WTC11 (cell line): ENCODE measurements around the gene TGM1. TPM values are rescaled to one million over a fixed set of nuclear protein-coding genes. Genes with fewer than 3 reads are reported as not detected.
A peak's percentile ranks its signal among the peaks of the same experiment; 100 is the strongest.

Experiments
- AR ChIP-seq: fragments of 250-450 bp; sonication (Bioruptor Pico); IDR thresholded peaks from 2 replicates; pipeline ENCODE4 v1.9.0; 2021; ENCODE audit warnings: mild to moderate bottlenecking
- ATF1 ChIP-seq: sonication (generic); formaldehyde crosslinking; IDR thresholded peaks from 2 replicates; pipeline ENCODE4 v1.8.1; 2023; ENCODE audit warnings: mild to moderate bottlenecking, moderate library complexity, missing genetic modification reagents
- CBFB ChIP-seq: sonication (generic); formaldehyde crosslinking; IDR thresholded peaks from 2 replicates; pipeline ENCODE4 v1.8.1; 2022; ENCODE audit warnings: mild to moderate bottlenecking, low read depth, missing genetic modification reagents
- CREM ChIP-seq: sonication (generic); formaldehyde crosslinking; IDR thresholded peaks from 2 replicates; pipeline ENCODE4 v1.8.1; 2022; ENCODE audit warnings: mild to moderate bottlenecking, missing genetic modification reagents, moderate library complexity
- ETV6 ChIP-seq: sonication (generic); formaldehyde crosslinking; IDR thresholded peaks from 2 replicates; pipeline ENCODE4 v1.8.1; 2022; ENCODE audit warnings: mild to moderate bottlenecking, missing genetic modification reagents
- GRHL2 ChIP-seq: fragments of 250-450 bp; sonication (Bioruptor Pico); IDR thresholded peaks from 2 replicates; pipeline ENCODE4 v1.8.0; 2022; ENCODE audit warnings: mild to moderate bottlenecking, moderate library complexity; ENCODE audit not compliant: insufficient replicate concordance, severe bottlenecking
- GTF2I ChIP-seq: fragments of 250-450 bp; sonication (Bioruptor Pico); conservative IDR thresholded peaks from 2 replicates; pipeline ENCODE4 v1.4.0; 2021; ENCODE audit warnings: mild to moderate bottlenecking
- IRF1 ChIP-seq: sonication (generic); formaldehyde crosslinking; IDR thresholded peaks from 2 replicates; pipeline ENCODE4 v1.8.0; 2023; ENCODE audit warnings: missing genetic modification reagents
- IRF2 ChIP-seq: sonication (generic); formaldehyde crosslinking; IDR thresholded peaks from 2 replicates; pipeline ENCODE4 v1.8.0; 2022; ENCODE audit warnings: low read depth, missing genetic modification reagents, borderline replicate concordance
- JUN ChIP-seq: sonication (generic); formaldehyde crosslinking; IDR thresholded peaks from 2 replicates; pipeline ENCODE4 v1.8.0; 2023; ENCODE audit warnings: mild to moderate bottlenecking, missing genetic modification reagents
- KAT7 ChIP-seq: sonication (generic); formaldehyde crosslinking; IDR thresholded peaks from 2 replicates; pipeline ENCODE4 v1.8.1; 2023; ENCODE audit warnings: missing genetic modification reagents, mild to moderate bottlenecking, borderline replicate concordance
- NFATC4 ChIP-seq: fragments of 250-450 bp; sonication (Bioruptor Pico); IDR thresholded peaks from 2 replicates; pipeline ENCODE4 v1.9.0; 2021; ENCODE audit warnings: mild to moderate bottlenecking
- NR3C1 ChIP-seq: sonication (generic); formaldehyde crosslinking; conservative IDR thresholded peaks from 2 replicates; pipeline ENCODE4 v1.8.1; 2023; ENCODE audit warnings: low read depth, mild to moderate bottlenecking, missing genetic modification reagents
- ZNF219 ChIP-seq: sonication (generic); formaldehyde crosslinking; IDR thresholded peaks from 2 replicates; pipeline ENCODE4 v1.8.0; 2023; ENCODE audit warnings: missing genetic modification reagents, mild to moderate bottlenecking, borderline replicate concordance
- ZNF263 ChIP-seq: sonication (generic); formaldehyde crosslinking; IDR thresholded peaks from 2 replicates; pipeline ENCODE4 v1.8.1; 2022; ENCODE audit warnings: low read depth, mild to moderate bottlenecking, moderate library complexity, missing genetic modification reagents
- ZNF281 ChIP-seq: sonication (generic); formaldehyde crosslinking; IDR thresholded peaks from 2 replicates; pipeline ENCODE4 v1.8.0; 2023; ENCODE audit warnings: mild to moderate bottlenecking, missing genetic modification reagents
- ZNF396 ChIP-seq: fragments of 250-450 bp; sonication (Bioruptor Pico); IDR thresholded peaks from 2 replicates; pipeline ENCODE4 v1.8.0; 2021; ENCODE audit warnings: mild to moderate bottlenecking, moderate library complexity, borderline replicate concordance
- ZNF512 ChIP-seq: sonication (generic); formaldehyde crosslinking; IDR thresholded peaks from 2 replicates; pipeline ENCODE4 v1.8.1; 2022; ENCODE audit warnings: missing genetic modification reagents, borderline replicate concordance
- ZNF671 ChIP-seq: fragments of 250-450 bp; sonication (Bioruptor Pico); IDR thresholded peaks from 2 replicates; pipeline ENCODE4 v1.8.0; 2021; ENCODE audit warnings: mild to moderate bottlenecking
- total RNA-seq: library from RNA; stranded (reverse); gene quantifications from 3 replicates; pipeline ENCODE4 v1.2.3, GENCODE V29; 2021
- TF ChIP-seq, protein P1 (sequence below): sonication (generic); formaldehyde crosslinking; conservative IDR thresholded peaks from 2 replicates; pipeline ENCODE4 v1.8.1; 2023; ENCODE audit warnings: mild to moderate bottlenecking, low read depth, missing genetic modification reagents, moderate library complexity
- TF ChIP-seq, protein P2 (sequence below): sonication (generic); formaldehyde crosslinking; conservative IDR thresholded peaks from 2 replicates; pipeline ENCODE4 v1.8.1; 2022; ENCODE audit warnings: mild to moderate bottlenecking, missing genetic modification reagents
- TF ChIP-seq, protein P3 (sequence below): fragments of 250-450 bp; sonication (Bioruptor Pico); IDR thresholded peaks from 2 replicates; pipeline ENCODE4 v1.9.0; 2021; ENCODE audit warnings: mild to moderate bottlenecking, borderline replicate concordance

Gene TGM1
- total RNA-seq, 1 experiment from 2014 or later, result 5.2 TPM

- TF ChIP-seq, protein P1, sequence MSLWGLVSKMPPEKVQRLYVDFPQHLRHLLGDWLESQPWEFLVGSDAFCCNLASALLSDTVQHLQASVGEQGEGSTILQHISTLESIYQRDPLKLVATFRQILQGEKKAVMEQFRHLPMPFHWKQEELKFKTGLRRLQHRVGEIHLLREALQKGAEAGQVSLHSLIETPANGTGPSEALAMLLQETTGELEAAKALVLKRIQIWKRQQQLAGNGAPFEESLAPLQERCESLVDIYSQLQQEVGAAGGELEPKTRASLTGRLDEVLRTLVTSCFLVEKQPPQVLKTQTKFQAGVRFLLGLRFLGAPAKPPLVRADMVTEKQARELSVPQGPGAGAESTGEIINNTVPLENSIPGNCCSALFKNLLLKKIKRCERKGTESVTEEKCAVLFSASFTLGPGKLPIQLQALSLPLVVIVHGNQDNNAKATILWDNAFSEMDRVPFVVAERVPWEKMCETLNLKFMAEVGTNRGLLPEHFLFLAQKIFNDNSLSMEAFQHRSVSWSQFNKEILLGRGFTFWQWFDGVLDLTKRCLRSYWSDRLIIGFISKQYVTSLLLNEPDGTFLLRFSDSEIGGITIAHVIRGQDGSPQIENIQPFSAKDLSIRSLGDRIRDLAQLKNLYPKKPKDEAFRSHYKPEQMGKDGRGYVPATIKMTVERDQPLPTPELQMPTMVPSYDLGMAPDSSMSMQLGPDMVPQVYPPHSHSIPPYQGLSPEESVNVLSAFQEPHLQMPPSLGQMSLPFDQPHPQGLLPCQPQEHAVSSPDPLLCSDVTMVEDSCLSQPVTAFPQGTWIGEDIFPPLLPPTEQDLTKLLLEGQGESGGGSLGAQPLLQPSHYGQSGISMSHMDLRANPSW (CRISPR knock-in tag), result no peak
- TF ChIP-seq ZNF396 (CRISPR knock-in tag) (no peak), ETV6 (CRISPR knock-in tag) (no peak; the same call in 1 of the 2 replicates), IRF1 (CRISPR knock-in tag) (no peak), NFATC4 (CRISPR knock-in tag) (0 out of 2 replicates have a peak, but pooled peaks have one; percentile 66), IRF2 (CRISPR knock-in tag) (no peak), ZNF263 (CRISPR knock-in tag) (peak; percentile 59; the same call in 1 of the 2 replicates), GTF2I (CRISPR knock-in tag) (no peak), JUN (CRISPR knock-in tag) (no peak), ZNF671 (CRISPR knock-in tag) (no peak), CREM (CRISPR knock-in tag) (peak; percentile 97), ZNF281 (CRISPR knock-in tag) (peak; percentile 80; the same call in 1 of the 2 replicates), ZNF219 (CRISPR knock-in tag) (no peak), AR (CRISPR knock-in tag) (peak; percentile 62; the same call in 1 of the 2 replicates), CBFB (0 out of 2 replicates have a peak, but pooled peaks have one; percentile 59), KAT7 (CRISPR knock-in tag) (peak; percentile 93; the same call in 1 of the 2 replicates), ATF1 (CRISPR knock-in tag) (0 out of 2 replicates have a peak, but pooled peaks have one; percentile 57), NR3C1 (no peak), GRHL2 (CRISPR knock-in tag) (no peak), ZNF512 (CRISPR knock-in tag) (no peak)
- TF ChIP-seq, protein P2, sequence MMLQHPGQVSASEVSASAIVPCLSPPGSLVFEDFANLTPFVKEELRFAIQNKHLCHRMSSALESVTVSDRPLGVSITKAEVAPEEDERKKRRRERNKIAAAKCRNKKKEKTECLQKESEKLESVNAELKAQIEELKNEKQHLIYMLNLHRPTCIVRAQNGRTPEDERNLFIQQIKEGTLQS (CRISPR knock-in tag), result no peak
- TF ChIP-seq, protein P3, sequence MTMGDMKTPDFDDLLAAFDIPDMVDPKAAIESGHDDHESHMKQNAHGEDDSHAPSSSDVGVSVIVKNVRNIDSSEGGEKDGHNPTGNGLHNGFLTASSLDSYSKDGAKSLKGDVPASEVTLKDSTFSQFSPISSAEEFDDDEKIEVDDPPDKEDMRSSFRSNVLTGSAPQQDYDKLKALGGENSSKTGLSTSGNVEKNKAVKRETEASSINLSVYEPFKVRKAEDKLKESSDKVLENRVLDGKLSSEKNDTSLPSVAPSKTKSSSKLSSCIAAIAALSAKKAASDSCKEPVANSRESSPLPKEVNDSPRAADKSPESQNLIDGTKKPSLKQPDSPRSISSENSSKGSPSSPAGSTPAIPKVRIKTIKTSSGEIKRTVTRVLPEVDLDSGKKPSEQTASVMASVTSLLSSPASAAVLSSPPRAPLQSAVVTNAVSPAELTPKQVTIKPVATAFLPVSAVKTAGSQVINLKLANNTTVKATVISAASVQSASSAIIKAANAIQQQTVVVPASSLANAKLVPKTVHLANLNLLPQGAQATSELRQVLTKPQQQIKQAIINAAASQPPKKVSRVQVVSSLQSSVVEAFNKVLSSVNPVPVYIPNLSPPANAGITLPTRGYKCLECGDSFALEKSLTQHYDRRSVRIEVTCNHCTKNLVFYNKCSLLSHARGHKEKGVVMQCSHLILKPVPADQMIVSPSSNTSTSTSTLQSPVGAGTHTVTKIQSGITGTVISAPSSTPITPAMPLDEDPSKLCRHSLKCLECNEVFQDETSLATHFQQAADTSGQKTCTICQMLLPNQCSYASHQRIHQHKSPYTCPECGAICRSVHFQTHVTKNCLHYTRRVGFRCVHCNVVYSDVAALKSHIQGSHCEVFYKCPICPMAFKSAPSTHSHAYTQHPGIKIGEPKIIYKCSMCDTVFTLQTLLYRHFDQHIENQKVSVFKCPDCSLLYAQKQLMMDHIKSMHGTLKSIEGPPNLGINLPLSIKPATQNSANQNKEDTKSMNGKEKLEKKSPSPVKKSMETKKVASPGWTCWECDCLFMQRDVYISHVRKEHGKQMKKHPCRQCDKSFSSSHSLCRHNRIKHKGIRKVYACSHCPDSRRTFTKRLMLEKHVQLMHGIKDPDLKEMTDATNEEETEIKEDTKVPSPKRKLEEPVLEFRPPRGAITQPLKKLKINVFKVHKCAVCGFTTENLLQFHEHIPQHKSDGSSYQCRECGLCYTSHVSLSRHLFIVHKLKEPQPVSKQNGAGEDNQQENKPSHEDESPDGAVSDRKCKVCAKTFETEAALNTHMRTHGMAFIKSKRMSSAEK (CRISPR knock-in tag), result no peak
These were observed 49.8 kb downstream of the TGM1 start, which contains the start of gene CHMP4A (continued) for GRCh38 chr14:24212924-24213865.
